SK-N-SH (cell line): ENCODE measurements around the gene IQGAP1.

Source experiments
- CTCF ChIP-seq: fragments of 200-600 bp; sonication (generic); IDR thresholded peaks from 2 replicates; pipeline ENCODE4 v1.6.1; 2017; ENCODE audit warnings: antibody characterized with exemption, mild to moderate bottlenecking, moderate library complexity
- ELF1 ChIP-seq: IDR thresholded peaks from 2 replicates; pipeline ENCODE4 v1.4.0; 2012
- RAD21 ChIP-seq: IDR thresholded peaks from 2 replicates; pipeline ENCODE4 v1.6.1; 2012; ENCODE audit warnings: mild to moderate bottlenecking, low read length
- RCOR1 ChIP-seq: fragments of 150-350 bp; IDR thresholded peaks from 2 replicates; pipeline ENCODE4 v1.6.1; 2017; ENCODE audit warnings: antibody characterized with exemption, low read length
- RFX5 ChIP-seq: IDR thresholded peaks from 2 replicates; pipeline ENCODE4 v1.6.1; 2012; ENCODE audit warnings: mild to moderate bottlenecking, improper control_type of control experiment, low read length

GRCh38 chr15:90343302-90343790 lies 44.7 kb upstream of the IQGAP1 start:
- TF ChIP-seq RAD21 (no peak), RCOR1 (no peak), CTCF (no peak), RFX5 (no peak), ELF1 (no peak)
